Activated CD4-positive, alpha-beta T cell treated with anti-CD3 and anti-CD28 coated beads, Interleukin-2, amount 50 U/mL, for 1 hour (primary cell): ENCODE results near the gene MCM3AP.

Source experiments
- DNase-seq: peaks from one replicate; pipeline ENCODE4 v3.0.0-alpha.2; 2020

The MCM3AP gene

GRCh38 chr21:46215436-46216131 lies 69.8 kb downstream of the MCM3AP start:
- DNase-seq: no peak

GRCh38 chr21:46214478-46215340 lies 70.7 kb downstream of the MCM3AP start:
- no peak for DNase-seq

GRCh38 chr21:46213620-46214286 lies 71.7 kb downstream of the MCM3AP start:
- DNase-seq: no peak

- DNase-seq: no peak
These were observed 72.5 kb downstream of the MCM3AP start for GRCh38 chr21:46212721-46213484.

- DNase-seq: no peak
These were observed 73.4 kb downstream of the MCM3AP start for GRCh38 chr21:46211786-46212720.

- no peak for DNase-seq
These were observed 74.0 kb downstream of the MCM3AP start for GRCh38 chr21:46211376-46211775.

GRCh38 chr21:46210378-46211136 lies 74.9 kb downstream of the MCM3AP start:
- no peak for DNase-seq

- DNase-seq: no peak
These were observed 76.4 kb downstream of the MCM3AP start for GRCh38 chr21:46208761-46209721.

GRCh38 chr21:46207920-46208591 lies 77.4 kb downstream of the MCM3AP start:
- no peak for DNase-seq

GRCh38 chr21:46207006-46207919 lies 78.1 kb downstream of the MCM3AP start:
- no peak for DNase-seq

- no peak for DNase-seq
These were observed 79.0 kb downstream of the MCM3AP start for GRCh38 chr21:46206163-46207005.

- DNase-seq: no peak
These were observed 79.6 kb downstream of the MCM3AP start for GRCh38 chr21:46205766-46206162.

- DNase-seq: no peak
These were observed 80.2 kb downstream of the MCM3AP start for GRCh38 chr21:46205166-46205565.

GRCh38 chr21:46203203-46203600 lies 82.2 kb downstream of the MCM3AP start:
- DNase-seq: no peak

GRCh38 chr21:46202592-46203202 lies 82.7 kb downstream of the MCM3AP start:
- DNase-seq: no peak
